HG03439 (cell line): ENCODE data around the gene PAX5.

Source experiments
- ATAC-seq: cut with Tn5 transposase; IDR thresholded peaks from one replicate; pipeline ENCODE4 v1.9.1; 2021; ENCODE audit warnings: mild to moderate bottlenecking, moderate library complexity; ENCODE audit not compliant: unreplicated experiment

Gene PAX5

GRCh38 chr9:36818242-36818938 is 215.7 kb downstream of the PAX5 start:
- ATAC-seq: no peak

DNA sequence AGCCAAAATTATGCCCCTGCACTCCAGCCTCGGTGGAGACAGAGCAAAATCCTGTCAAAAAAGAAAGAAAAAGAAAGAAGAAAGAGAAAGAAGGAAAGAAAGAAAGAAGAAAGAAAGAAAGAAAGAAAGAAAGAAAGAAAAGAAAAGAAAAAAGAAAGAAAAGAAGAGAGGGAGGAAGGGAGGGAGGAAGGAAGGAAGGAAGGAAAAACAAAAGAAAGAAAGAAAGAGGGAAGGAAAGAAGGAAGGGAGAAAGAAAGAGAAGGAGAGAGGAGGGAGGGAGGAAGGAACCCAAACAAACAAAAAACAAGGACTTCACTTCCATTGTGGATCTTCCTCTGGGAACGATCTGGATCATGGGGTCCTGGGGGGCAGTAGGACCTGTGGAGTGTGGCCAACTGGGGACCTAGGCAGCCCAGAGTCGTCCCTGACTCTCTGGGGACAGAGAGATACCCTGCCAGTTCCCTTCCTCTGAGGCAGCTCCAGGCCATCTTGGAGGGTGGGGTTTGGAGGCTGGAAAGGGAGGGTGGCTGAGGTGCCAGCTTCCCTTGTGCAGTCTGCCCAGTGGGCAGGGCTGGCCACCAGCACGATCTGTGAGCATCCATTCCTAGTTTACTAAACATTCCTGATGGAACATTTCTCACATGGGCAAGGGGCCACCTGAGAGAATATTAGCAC is 216.8 kb downstream of the PAX5 start:
- ATAC-seq: no peak

DNA sequence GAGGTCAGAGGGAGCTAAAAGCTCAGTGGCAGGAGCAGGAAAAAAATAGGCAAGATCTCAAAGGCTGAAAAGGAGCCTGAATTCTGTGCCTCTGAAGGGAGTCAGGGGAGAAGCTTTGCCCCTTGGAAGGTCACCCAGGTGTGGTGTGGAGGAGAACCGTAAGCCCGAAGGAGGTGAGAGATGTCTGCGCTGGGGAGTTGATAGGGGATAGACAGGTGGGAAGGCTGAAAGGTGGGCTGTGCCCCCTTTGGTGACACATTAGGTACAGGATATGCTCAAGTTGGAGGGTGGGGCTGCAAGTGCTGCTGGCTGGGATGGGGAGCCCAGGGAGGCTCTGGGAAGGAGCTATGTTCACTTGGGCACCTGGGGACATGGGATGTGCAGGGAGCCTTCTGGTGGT is 217.7 kb downstream of the PAX5 start:
- no peak for ATAC-seq

- ATAC-seq: no peak
These were observed 218.3 kb downstream of the PAX5 start for GRCh38 chr9:36815566-36816348.

GRCh38 chr9:36815023-36815422 is 219.0 kb downstream of the PAX5 start:
- ATAC-seq: no peak

DNA sequence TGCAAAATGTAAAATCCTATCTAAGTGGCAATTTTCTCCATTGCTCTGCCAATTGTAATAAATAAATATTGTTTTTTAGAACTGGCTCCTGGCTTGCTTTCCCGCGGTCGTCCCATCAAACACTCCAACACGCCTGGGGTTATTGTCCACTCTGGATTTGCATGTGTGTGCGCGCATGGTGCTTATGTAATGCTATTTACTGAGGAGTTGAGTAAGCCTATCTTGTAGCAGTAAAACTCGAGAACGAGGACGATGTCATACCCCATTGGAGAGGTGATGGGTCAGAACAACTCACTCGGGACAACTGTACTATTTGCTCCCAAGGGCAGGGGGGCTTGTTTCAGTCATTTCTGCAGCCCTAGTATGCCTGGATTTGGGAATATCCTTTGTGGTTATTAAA is 220.9 kb downstream of the PAX5 start:
- ATAC-seq: no peak

DNA sequence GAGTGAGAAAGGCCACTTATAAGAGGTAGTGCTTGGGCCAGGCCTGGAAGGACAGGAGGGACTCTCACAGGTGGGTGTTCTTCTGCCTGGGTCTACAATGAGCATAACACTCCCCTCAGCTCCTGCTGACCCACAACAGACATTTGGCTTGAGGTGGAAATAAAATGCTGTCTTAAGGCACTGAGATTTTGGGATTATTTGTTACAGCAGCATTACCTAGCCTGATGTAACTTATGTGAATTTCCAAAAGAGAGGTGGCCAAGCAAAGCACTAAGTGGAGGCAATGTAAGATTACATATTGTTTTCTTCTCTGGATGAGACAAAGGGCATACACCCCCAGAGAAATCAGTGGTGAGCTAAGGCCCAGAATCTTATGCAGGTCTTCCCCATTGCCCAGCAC is 221.5 kb downstream of the PAX5 start:
- ATAC-seq: no peak

- ATAC-seq: no peak
These were observed 225.8 kb downstream of the PAX5 start for GRCh38 chr9:36808251-36808650.

DNA sequence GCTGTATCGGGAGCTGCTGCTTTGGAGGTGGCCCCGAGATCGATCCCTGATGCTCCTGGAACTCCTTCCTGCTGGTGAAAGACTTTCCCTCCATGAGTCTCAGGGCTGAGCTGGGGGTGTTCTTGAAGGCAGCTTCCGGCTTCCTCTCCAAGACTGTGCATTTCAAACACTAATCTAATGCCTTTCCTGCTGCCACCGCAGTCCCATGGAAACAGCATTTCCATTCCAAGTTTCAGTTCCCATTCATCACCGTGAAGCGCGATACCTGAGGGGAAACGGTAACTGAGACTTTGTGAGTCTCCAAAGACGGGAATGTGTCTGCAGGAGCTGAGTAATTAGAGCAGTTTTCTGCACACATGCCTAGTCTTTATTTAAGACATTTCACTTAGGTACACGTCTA is 230.1 kb downstream of the PAX5 start:
- no peak for ATAC-seq

- ATAC-seq: no peak
These were observed 231.7 kb downstream of the PAX5 start for GRCh38 chr9:36802201-36802920.

GRCh38 chr9:36800455-36800854 is 233.6 kb downstream of the PAX5 start:
- ATAC-seq: no peak

- ATAC-seq: no peak
These were observed 235.6 kb downstream of the PAX5 start for GRCh38 chr9:36798350-36799065.

GRCh38 chr9:36797471-36798220 is 236.4 kb downstream of the PAX5 start:
- no peak for ATAC-seq

DNA sequence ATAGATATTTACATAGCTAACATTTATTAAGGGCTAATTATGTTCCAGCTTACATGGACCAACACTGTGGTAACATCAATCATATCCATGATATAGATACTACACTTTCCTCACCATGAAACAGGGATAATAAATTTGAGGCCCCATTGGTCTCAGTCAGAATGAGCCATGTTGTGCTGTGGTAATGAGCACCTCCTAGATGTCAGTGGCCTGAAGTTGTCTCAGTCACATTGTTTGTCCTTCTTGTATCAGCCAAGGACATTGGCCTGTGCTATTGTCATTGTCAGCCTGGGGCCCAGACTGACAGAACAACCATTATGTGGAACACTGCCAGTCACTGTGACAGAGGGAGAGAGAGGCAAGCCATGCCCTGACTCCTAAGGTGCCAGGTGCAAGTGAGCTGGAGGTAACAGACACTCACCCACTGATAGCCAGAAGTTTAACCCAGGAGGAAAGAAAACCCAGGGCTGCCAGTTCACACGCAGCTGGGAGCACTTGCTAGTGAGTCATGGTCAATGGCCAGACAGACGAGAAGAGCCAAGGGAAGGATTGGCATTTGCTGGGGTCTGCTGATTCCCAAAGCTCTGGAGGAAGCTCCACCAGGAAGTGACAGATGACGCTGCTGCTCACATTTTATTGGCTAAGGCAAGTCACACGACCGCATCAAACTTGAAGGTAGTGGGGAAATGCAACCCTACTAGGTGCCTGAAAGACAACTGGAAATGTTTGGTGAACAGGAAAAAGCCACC is 237.2 kb downstream of the PAX5 start:
- ATAC-seq: no peak

DNA sequence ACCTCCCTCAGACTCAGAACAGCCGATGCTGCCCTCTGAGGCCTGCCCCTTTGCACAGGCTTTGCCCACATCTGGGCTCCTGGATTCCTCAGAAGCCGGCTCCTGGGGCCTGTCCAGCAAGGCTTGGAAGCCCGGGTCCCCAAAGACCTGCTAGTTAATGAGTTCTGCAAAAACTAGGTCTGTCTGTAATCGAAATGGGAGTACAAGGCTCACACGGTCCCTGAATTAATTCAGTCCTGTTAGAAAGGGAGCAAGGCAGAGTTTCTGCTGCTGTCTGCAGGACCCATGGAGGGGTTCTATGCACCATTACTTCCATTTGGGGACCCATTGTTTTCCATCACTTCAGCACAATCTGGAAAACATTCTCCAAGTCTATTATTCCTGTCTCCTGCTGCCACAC is 239.6 kb downstream of the PAX5 start:
- no peak for ATAC-seq

GRCh38 chr9:36793277-36793676 is 240.8 kb downstream of the PAX5 start:
- ATAC-seq: no peak

DNA sequence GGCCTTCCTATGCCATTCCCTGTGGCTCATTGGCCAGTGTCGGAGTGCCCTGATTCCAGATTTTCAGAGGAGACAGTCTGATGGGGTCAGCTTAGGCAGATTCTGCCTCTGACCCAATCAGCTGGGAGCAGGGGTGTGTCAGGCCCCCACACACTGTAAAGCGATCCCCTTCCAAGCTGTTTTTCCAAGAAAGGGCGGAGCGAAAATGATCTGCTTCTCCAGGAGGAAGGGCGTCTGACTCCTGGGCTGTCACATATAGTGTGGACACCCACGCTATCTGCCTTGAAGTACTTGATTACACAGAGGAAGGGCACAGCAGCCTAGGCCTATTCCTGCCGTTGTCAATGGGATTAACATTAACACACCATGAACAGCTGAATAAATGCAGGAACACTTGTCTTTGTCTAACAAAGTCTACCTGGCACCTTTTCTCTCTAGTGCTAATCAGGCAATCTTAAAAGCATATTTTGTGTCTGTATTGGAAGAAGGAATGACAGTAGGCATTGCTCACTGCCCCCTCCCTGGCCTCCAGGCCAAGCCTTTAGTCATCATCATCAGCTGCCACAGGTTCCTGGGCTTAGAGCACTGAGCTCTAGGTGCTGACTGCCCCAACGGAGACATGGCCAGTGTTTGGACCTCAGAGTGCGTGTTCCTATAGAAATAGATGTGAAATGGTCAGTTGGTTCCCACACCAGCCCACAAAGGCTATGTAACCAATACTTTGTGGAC is 242.7 kb downstream of the PAX5 start:
- no peak for ATAC-seq

DNA sequence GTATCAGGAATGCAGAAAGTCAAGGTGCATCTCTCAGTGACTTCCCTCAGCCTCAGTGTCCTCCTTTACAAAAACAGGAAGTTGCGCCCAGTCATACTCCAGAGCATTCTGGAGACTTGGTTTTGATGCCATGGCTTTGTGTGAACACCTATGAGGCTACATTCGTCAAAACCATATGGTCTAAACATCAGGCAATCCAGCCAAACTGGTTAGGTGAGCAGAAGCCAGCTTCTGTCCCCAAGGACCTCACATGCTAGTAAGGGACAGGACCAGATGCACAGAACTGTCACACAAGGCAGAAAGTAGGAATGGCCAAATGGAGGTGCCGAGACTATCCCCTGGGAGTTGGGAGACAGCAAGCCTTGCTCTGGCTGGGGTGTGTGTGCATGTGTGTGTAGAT is 244.2 kb downstream of the PAX5 start:
- no peak for ATAC-seq

GRCh38 chr9:36788534-36788933 is 245.5 kb downstream of the PAX5 start:
- ATAC-seq: no peak
